Cardiac muscle cell (in vitro differentiated cells and primary cell): ENCODE results near the gene PUS10. TPM values are rescaled to one million over a fixed set of nuclear protein-coding genes. Genes with fewer than 3 reads are reported as not detected.

Source experiments
- DNase-seq, 2 donors: peaks; one replicate each; pipeline versions ENCODE4 v3.0.0 to v3.0.0-alpha.2; 2010 to 2017; ENCODE audit warnings: low read depth in 1 of 2, low spot score in 1 of 2
- H3K27ac ChIP-seq: fragments of 200-600 bp; sonication (generic); 2 replicates; pipeline ENCODE4 v1.5.1; 2016
- H3K27me3 ChIP-seq: fragments of 200-600 bp; sonication (generic); 2 replicates; pipeline ENCODE4 v1.6.0; 2016; ENCODE audit warnings: control low read depth
- H3K36me3 ChIP-seq: fragments of 200-600 bp; sonication (generic); 2 replicates; pipeline ENCODE4 v1.5.1; 2016; ENCODE audit warnings: control low read depth
- H3K4me1 ChIP-seq: fragments of 200-600 bp; sonication (generic); 2 replicates; pipeline ENCODE4 v1.8.1; 2017; ENCODE audit warnings: low read depth, mild to moderate bottlenecking, mixed run types
- H3K4me3 ChIP-seq: fragments of 200-600 bp; sonication (generic); 2 replicates; pipeline ENCODE4 v1.5.1; 2016; ENCODE audit warnings: mild to moderate bottlenecking
- H3K9me3 ChIP-seq: fragments of 200-600 bp; sonication (generic); 2 replicates; pipeline ENCODE4 v1.5.1; 2017; ENCODE audit warnings: low read depth, mild to moderate bottlenecking, control low read depth
- polyA plus RNA-seq: library from polyadenylated mRNA; unstranded; fragments of >200 nt; fragmentation: Nextera tagmentation; extraction: Ambion mirVana; gene quantifications from 2 replicates; pipeline ENCODE4 v1.2.1, GENCODE V29; 2016
- total RNA-seq: library from RNA; depleted of rRNA; stranded (reverse); fragments of >200 nt; gene quantifications from 2 replicates; pipeline ENCODE4 v1.2.3, GENCODE V29; 2016
- TF ChIP-seq, protein P1 (sequence below): IDR thresholded peaks from 2 replicates; pipeline ENCODE4 v1.5.1; 2012; ENCODE audit warnings: low read depth, mild to moderate bottlenecking, low read length

Gene PUS10
- total and polyA plus RNA-seq, 2 experiments from 2014 or later, result 3.0 to 8.9 TPM

DNA sequence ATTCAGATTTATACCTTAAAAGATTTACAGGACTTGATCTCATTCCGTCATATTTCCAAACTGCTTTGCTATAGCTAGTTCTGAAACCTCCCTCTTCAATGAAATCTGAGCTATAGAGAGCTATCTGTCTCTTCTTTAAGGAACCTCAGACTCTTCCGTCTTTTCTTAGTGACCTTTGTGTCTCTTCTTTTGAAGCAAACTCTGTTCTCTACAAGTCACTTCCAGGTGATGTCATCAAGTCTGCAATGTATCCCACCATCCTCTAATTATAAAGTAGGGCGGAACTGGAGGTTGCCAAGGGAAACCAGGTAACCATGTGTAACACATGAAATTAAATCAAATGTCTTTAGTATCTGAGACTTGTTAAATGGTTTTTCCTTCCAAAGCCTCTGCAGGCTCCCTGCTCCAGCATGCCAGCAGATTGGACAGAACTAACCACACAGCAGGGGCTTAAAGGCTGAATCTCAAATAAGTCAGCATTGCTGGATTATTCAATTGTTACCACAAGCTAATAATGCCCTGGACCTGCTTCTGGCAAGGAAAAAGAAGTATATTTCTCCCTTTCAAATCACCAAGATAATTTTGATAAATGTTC, 41.7 kb downstream of the PUS10 start:
- TF ChIP-seq, protein P1, sequence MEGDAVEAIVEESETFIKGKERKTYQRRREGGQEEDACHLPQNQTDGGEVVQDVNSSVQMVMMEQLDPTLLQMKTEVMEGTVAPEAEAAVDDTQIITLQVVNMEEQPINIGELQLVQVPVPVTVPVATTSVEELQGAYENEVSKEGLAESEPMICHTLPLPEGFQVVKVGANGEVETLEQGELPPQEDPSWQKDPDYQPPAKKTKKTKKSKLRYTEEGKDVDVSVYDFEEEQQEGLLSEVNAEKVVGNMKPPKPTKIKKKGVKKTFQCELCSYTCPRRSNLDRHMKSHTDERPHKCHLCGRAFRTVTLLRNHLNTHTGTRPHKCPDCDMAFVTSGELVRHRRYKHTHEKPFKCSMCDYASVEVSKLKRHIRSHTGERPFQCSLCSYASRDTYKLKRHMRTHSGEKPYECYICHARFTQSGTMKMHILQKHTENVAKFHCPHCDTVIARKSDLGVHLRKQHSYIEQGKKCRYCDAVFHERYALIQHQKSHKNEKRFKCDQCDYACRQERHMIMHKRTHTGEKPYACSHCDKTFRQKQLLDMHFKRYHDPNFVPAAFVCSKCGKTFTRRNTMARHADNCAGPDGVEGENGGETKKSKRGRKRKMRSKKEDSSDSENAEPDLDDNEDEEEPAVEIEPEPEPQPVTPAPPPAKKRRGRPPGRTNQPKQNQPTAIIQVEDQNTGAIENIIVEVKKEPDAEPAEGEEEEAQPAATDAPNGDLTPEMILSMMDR, result no peak
- Histone ChIP-seq H3K4me1 (no peaks in the 10 kb centered on the region), H3K4me3 (no peak overlapping the region), H3K27me3 (no peaks in the 10 kb centered on the region), H3K9me3 (no peaks in the 10 kb centered on the region), H3K36me3 (no peaks in the 10 kb centered on the region), H3K27ac (no peak overlapping the region)
- no peak for DNase-seq

DNA sequence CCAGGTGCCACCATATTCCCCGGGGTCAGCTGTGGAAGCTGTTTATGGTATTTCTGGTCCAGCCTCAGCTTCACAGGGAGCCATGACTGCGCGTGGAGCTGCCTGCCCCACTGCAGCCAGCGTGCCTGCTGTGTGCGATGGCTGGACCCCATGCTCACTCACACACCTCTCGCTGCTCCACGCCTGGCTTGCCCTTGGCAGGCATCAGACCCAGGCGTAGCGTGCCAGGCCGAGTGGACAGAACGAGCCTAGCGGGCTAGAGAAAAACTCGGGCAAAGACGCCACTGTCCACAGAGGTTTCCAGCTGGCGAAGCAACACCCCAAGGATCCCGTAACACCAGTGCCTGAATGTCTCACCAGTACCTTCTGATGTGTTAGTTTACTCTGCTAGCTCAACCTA, 43.4 kb downstream of the PUS10 start:
- Histone ChIP-seq H3K27me3 (no peaks in the 10 kb centered on the region), H3K4me3 (no peak overlapping the region), H3K4me1 (no peaks in the 10 kb centered on the region), H3K36me3 (no peaks in the 10 kb centered on the region), H3K9me3 (no peaks in the 10 kb centered on the region), H3K27ac (no peak overlapping the region)
- no peak for DNase-seq
- TF ChIP-seq, protein P1, result no peak

- TF ChIP-seq, protein P1, result no peak
- Histone ChIP-seq H3K9me3 (no peaks in the 10 kb centered on the region), H3K36me3 (no peaks in the 10 kb centered on the region), H3K27me3 (no peaks in the 10 kb centered on the region), H3K4me1 (no peaks in the 10 kb centered on the region), H3K4me3 (no peak overlapping the region), H3K27ac (no peak overlapping the region)
- DNase-seq, result no peak
These were observed 44.4 kb downstream of the PUS10 start for GRCh38 chr2:60973705-60974104.

GRCh38 chr2:60972889-60973656, 45.0 kb downstream of the PUS10 start:
- Histone ChIP-seq H3K4me3 (no peak overlapping the region), H3K4me1 (no peaks in the 10 kb centered on the region), H3K9me3 (no peaks in the 10 kb centered on the region), H3K27ac (no peak overlapping the region), H3K36me3 (no peaks in the 10 kb centered on the region), H3K27me3 (no peaks in the 10 kb centered on the region)
- TF ChIP-seq, protein P1, result no peak
- no peak for DNase-seq

DNA sequence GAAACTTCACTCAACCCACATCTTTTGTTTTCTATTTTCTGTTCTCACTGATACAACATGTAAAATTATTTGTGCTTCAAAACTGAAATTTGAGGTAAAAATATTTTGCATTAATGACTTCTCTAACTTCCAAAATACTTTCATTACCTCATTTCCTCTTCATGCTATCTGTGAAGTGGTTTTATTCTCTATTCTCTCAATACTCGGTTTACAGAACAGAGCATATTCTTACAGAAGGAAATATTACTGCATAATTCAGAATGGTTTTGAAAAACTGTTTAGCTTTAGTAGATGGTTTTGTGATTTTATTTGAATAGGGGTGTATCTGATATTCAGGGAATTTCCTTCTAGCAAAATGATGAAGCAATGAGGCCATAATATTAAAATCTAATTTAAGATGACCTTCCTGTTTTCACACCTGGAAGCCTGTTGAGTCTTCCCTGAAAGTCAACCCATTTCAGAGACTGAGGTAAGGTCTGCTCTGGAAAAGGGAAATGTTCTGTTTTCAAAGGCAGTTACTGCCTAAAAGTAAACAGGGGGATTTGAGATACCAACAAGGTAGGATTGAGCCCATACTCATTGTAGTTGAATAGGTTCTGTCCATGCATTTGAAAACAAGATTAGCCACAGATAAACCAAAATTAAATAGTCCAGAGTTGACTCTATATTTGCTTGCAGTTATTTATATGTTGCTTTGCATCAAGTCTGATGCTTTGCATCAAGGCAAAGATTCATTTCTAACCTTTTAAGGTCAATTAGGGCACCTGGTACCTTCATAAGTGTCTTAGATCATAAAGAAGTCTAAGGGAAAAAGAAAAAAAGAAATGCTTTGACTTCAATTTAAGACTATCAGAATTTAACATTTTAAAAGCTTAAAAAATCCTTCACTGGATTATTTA, 51.3 kb downstream of the PUS10 start:
- no peak overlapping the region for H3K4me3 ChIP-seq
- no peak overlapping the region for H3K27ac ChIP-seq
- no peak for DNase-seq
- H3K27me3 ChIP-seq, result no peaks in the 10 kb centered on the region
- H3K4me1 ChIP-seq, result no peaks in the 10 kb centered on the region
- H3K9me3 ChIP-seq, result no peaks in the 10 kb centered on the region
- no peaks in the 10 kb centered on the region for H3K36me3 ChIP-seq
- TF ChIP-seq, protein P1, result no peak
